WTC11 (cell line): ENCODE results near the gene ANTXR1. TPM values are rescaled to one million over a fixed set of nuclear protein-coding genes. Genes with fewer than 3 reads are reported as not detected.

Source experiments
- ATAC-seq: fragments of 200-7000 bp; cut with Tn5 transposase; 2 replicates; pipeline ENCODE4 v1.10.0; 2021; ENCODE audit warnings: mild to moderate bottlenecking, moderate library complexity
- CTCF ChIA-PET: fragments of 300-600 bp; sonication (Branson Sonifier 250); formaldehyde crosslinking; loops from one replicate; lab custom pipeline; 2021; ENCODE audit warnings: antibody characterized with exemption; lab: Charles Lee
- POLR2A ChIA-PET: fragments of 350-600 bp; sonication (Branson Sonifier 250); formaldehyde crosslinking; loops from one replicate; lab custom pipeline; 2021; ENCODE audit warnings: antibody characterized with exemption; lab: Charles Lee
- DNase-seq: peaks from one replicate; pipeline ENCODE4 v3.0.0; 2021; ENCODE audit warnings: low spot score
- H3K27ac Mint-ChIP-seq: 2 replicates; pipeline ENCODE4 v1.8.0; 2021; ENCODE audit warnings: mixed read lengths
- H3K27me3 Mint-ChIP-seq: 2 replicates; pipeline ENCODE4 v1.8.0; 2021; ENCODE audit warnings: low read depth, mild to moderate bottlenecking, moderate library complexity, mixed read lengths
- H3K36me3 Mint-ChIP-seq: 2 replicates; pipeline ENCODE4 v1.8.0; 2021; ENCODE audit warnings: mixed read lengths
- H3K4me1 Mint-ChIP-seq: 2 replicates; pipeline ENCODE4 v1.8.0; 2022; ENCODE audit warnings: mixed read lengths
- H3K4me3 Mint-ChIP-seq: 2 replicates; pipeline ENCODE4 v1.8.0; 2021; ENCODE audit warnings: mild to moderate bottlenecking, moderate library complexity, mixed read lengths
- H3K9me3 Mint-ChIP-seq: 2 replicates; pipeline ENCODE4 v1.8.0; 2021; ENCODE audit warnings: mixed read lengths
- ATF2 ChIP-seq: sonication (generic); formaldehyde crosslinking; IDR thresholded peaks from 2 replicates; pipeline ENCODE4 v1.8.1; 2022; ENCODE audit warnings: low read depth, missing genetic modification reagents, borderline replicate concordance
- ATF6 ChIP-seq: sonication (generic); formaldehyde crosslinking; IDR thresholded peaks from 2 replicates; pipeline ENCODE4 v1.8.1; 2023; ENCODE audit warnings: mild to moderate bottlenecking, missing genetic modification reagents
- CDX4 ChIP-seq: fragments of 250-450 bp; sonication (Bioruptor Pico); IDR thresholded peaks from 2 replicates; pipeline ENCODE4 v1.9.0; 2021; ENCODE audit warnings: moderate library complexity, mild to moderate bottlenecking, inconsistent platforms, borderline replicate concordance
- CREM ChIP-seq: sonication (generic); formaldehyde crosslinking; IDR thresholded peaks from 2 replicates; pipeline ENCODE4 v1.8.1; 2022; ENCODE audit warnings: mild to moderate bottlenecking, missing genetic modification reagents, moderate library complexity
- CTCF ChIP-seq: fragments of 200-600 bp; IDR thresholded peaks from 2 replicates; pipeline ENCODE4 v1.8.0; 2022; ENCODE audit warnings: antibody characterized with exemption
- ELF4 ChIP-seq: sonication (generic); formaldehyde crosslinking; IDR thresholded peaks from 2 replicates; pipeline ENCODE4 v1.8.1; 2022; ENCODE audit warnings: low read depth, mild to moderate bottlenecking, moderate library complexity, missing genetic modification reagents
- ERG ChIP-seq: fragments of 250-450 bp; sonication (Bioruptor Pico); IDR thresholded peaks from 2 replicates; pipeline ENCODE4 v1.8.0; 2021; ENCODE audit warnings: mild to moderate bottlenecking
- ESRRA ChIP-seq: sonication (generic); formaldehyde crosslinking; IDR thresholded peaks from 2 replicates; pipeline ENCODE4 v1.8.1; 2022; ENCODE audit warnings: mild to moderate bottlenecking, missing genetic modification reagents, borderline replicate concordance
- ETV6 ChIP-seq: sonication (generic); formaldehyde crosslinking; IDR thresholded peaks from 2 replicates; pipeline ENCODE4 v1.8.1; 2022; ENCODE audit warnings: mild to moderate bottlenecking, missing genetic modification reagents
- MAX ChIP-seq: sonication (generic); formaldehyde crosslinking; IDR thresholded peaks from 2 replicates; pipeline ENCODE4 v1.8.0; 2022; ENCODE audit warnings: mild to moderate bottlenecking, missing genetic modification reagents
- MYBL2 ChIP-seq: sonication (generic); formaldehyde crosslinking; IDR thresholded peaks from 2 replicates; pipeline ENCODE4 v1.8.1; 2023; ENCODE audit warnings: mild to moderate bottlenecking, moderate library complexity, missing genetic modification reagents
- NR1H2 ChIP-seq: sonication (generic); formaldehyde crosslinking; IDR thresholded peaks from 2 replicates; pipeline ENCODE4 v1.9.0; 2021; ENCODE audit warnings: mild to moderate bottlenecking, moderate library complexity, missing genetic modification reagents
- NR2C2 ChIP-seq: sonication (generic); formaldehyde crosslinking; IDR thresholded peaks from 2 replicates; pipeline ENCODE4 v1.8.0; 2022; ENCODE audit warnings: mild to moderate bottlenecking, missing genetic modification reagents
- NR3C1 ChIP-seq: sonication (generic); formaldehyde crosslinking; conservative IDR thresholded peaks from 2 replicates; pipeline ENCODE4 v1.8.1; 2023; ENCODE audit warnings: low read depth, mild to moderate bottlenecking, missing genetic modification reagents
- SMAD3 ChIP-seq: sonication (generic); formaldehyde crosslinking; IDR thresholded peaks from 2 replicates; pipeline ENCODE4 v1.8.0; 2022; ENCODE audit warnings: missing genetic modification reagents, mild to moderate bottlenecking, borderline replicate concordance
- SP1 ChIP-seq: sonication (generic); formaldehyde crosslinking; conservative IDR thresholded peaks from 2 replicates; pipeline ENCODE4 v1.8.1; 2022; ENCODE audit warnings: missing genetic modification reagents
- STAT6 ChIP-seq: sonication (generic); formaldehyde crosslinking; conservative IDR thresholded peaks from 2 replicates; pipeline ENCODE4 v1.8.1; 2023; ENCODE audit warnings: mild to moderate bottlenecking, low read depth, missing genetic modification reagents, moderate library complexity
- ZNF396 ChIP-seq: fragments of 250-450 bp; sonication (Bioruptor Pico); IDR thresholded peaks from 2 replicates; pipeline ENCODE4 v1.8.0; 2021; ENCODE audit warnings: mild to moderate bottlenecking, moderate library complexity, borderline replicate concordance
- ZNF416 ChIP-seq: fragments of 250-450 bp; sonication (Bioruptor Pico); IDR thresholded peaks from 2 replicates; pipeline ENCODE4 v1.9.0; 2021; ENCODE audit warnings: mild to moderate bottlenecking, inconsistent platforms
- ZNF512 ChIP-seq: sonication (generic); formaldehyde crosslinking; IDR thresholded peaks from 2 replicates; pipeline ENCODE4 v1.8.1; 2022; ENCODE audit warnings: missing genetic modification reagents, borderline replicate concordance
- ZNF671 ChIP-seq: fragments of 250-450 bp; sonication (Bioruptor Pico); IDR thresholded peaks from 2 replicates; pipeline ENCODE4 v1.8.0; 2021; ENCODE audit warnings: mild to moderate bottlenecking
- ZSCAN18 ChIP-seq: fragments of 250-450 bp; sonication (Bioruptor Pico); IDR thresholded peaks from 2 replicates; pipeline ENCODE4 v2.1.2; 2022; ENCODE audit warnings: mild to moderate bottlenecking, moderate library complexity
- total RNA-seq: library from RNA; stranded (reverse); gene quantifications from 3 replicates; pipeline ENCODE4 v1.2.3, GENCODE V29; 2021

The ANTXR1 gene
- total RNA-seq, 1 experiment from 2014 or later = 30.0 TPM

- TF ChIP-seq CDX4 = no peak
- no peak for TF ChIP-seq MYBL2 (CRISPR knock-in tag)
These were observed 279.3 kb downstream of the ANTXR1 start (continued) for GRCh38 chr2:69292256-69292655.

GRCh38 chr2:69296421-69296820 is 283.4 kb downstream of the ANTXR1 start:
- no peaks in the 10 kb centered on the region for H3K36me3 Mint-ChIP-seq
- no peaks in the 10 kb centered on the region for H3K9me3 Mint-ChIP-seq
- DNase-seq (no peak), ATAC-seq (no peak)
- no peaks in the 10 kb centered on the region for H3K4me1 Mint-ChIP-seq
- H3K4me3 Mint-ChIP-seq = no peak overlapping the region
- TF ChIP-seq NR2C2 (CRISPR knock-in tag) (no peak), MAX (CRISPR knock-in tag) (no peak), ZNF512 (CRISPR knock-in tag) (no peak), CTCF (no peak), ZNF416 (no peak), NR3C1 (CRISPR knock-in tag) (no peak), SP1 (CRISPR knock-in tag) (no peak), ZNF671 (no peak), STAT6 (CRISPR knock-in tag) (no peak), ESRRA (no peak), ETV6 (CRISPR knock-in tag) (no peak), ERG (CRISPR knock-in tag) (no peak), ELF4 (CRISPR knock-in tag) (no peak), ATF2 (no peak), NR1H2 (no peak), ZSCAN18 (CRISPR knock-in tag) (no peak), SMAD3 (CRISPR knock-in tag) (no peak), CREM (no peak), ATF6 (CRISPR knock-in tag) (no peak), ZNF396 (CRISPR knock-in tag) (no peak)
- CTCF ChIA-PET = no interaction called here
- POLR2A ChIA-PET = no interaction called here
- no peak overlapping the region for H3K27ac Mint-ChIP-seq
- no peaks in the 10 kb centered on the region for H3K27me3 Mint-ChIP-seq
